GM18508 (cell line): Measurements from ENCODE around the gene OLFM2.

Experiments used
- ATAC-seq: cut with Tn5 transposase; IDR thresholded peaks from one replicate; pipeline ENCODE4 v1.9.1; 2021; ENCODE audit warnings: moderate number of reproducible peaks; ENCODE audit not compliant: insufficient read depth, unreplicated experiment

Gene OLFM2

GRCh38 chr19:9912551-9913236, 23.6 kb downstream of the OLFM2 start:
- no peak for ATAC-seq

DNA sequence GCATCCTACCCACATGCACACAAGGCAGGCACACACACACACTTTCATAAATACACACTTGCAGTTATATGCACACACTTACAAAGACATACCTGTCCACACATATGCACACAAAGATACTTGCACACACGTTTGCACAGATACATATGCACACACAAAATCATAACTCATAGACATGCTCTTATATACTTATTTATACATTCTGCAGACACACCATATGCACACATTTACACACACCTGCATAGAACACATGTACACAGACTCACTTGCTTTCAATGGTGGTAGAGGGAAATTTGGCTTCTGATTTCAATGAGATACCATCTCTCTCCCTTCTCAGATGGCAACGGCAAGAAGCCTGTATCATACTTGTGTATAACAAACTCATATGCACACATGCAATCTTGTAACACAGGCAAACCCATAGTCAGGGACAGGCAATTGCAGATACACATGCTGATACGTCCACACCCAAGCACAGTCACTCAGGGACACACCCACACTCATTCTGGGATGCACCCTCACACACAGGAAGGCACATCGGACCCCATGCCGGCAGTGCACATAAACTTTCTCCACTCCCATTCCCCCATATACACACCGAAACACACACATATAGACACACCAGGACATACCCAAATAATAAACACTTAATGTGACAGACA, 24.7 kb downstream of the OLFM2 start:
- ATAC-seq: no peak

DNA sequence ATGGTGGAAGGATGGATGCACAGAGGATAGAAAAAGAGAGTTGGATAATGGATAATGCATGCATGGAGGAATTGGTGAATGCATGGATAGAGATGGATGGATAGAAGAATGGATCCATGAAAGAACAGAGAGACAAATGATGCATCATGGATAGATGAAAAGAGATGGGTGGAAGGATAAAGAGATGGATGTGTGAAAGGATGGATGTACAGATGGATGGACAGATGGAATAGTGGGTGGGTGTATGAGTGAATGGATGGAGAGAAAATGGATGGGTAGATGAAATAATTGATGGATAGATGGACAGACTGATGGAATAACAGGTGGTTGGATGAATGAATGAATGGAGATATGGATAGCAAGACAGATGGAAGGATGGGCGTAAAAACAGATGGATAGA, 25.7 kb downstream of the OLFM2 start:
- no peak for ATAC-seq

- ATAC-seq: no peak
Observed at GRCh38 chr19:9909251-9909650, 27.1 kb downstream of the OLFM2 start.

GRCh38 chr19:9906475-9907087, 29.7 kb downstream of the OLFM2 start:
- no peak for ATAC-seq

DNA sequence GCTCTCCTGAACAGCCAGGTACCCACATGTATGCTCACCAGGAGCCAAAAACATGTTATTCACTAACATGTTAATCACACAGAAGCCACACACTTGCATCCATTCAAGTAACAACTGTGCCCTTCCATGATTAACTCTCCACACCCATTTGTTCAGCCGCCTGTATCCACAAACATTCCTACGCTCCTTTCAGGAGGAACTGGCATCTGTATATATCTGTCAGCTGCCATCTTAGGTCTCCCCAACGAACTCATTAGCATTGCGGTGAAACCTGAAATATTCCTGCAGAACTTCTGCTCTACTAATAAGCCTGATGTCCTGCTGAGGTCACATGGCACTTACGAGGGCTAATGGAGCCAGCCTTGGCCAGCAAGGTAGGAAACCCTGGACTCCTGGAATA, 33.0 kb downstream of the OLFM2 start:
- no peak for ATAC-seq

- ATAC-seq: no peak
Observed at GRCh38 chr19:9901642-9902041, 34.7 kb downstream of the OLFM2 start.

DNA sequence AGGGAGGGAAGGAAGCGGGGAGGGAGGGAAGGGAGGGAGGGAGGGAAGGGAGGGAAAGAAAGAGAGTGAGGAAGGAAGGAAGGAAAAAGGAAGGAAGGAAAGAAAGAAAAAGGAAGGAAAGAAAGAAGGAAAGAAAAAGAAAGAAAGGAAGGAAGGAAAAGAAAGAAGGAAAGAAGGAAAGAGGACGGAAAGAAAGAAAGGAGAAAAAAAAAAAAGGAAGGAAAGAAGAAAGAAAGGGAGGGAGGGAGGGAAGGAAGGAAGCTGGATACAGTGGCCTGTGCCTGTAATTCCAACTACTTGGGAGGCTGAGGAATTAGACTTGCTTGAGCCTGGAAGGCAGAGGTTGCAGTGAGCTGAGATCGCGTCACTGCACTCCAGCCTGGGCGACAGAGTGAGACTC, 35.3 kb downstream of the OLFM2 start:
- no peak for ATAC-seq

DNA sequence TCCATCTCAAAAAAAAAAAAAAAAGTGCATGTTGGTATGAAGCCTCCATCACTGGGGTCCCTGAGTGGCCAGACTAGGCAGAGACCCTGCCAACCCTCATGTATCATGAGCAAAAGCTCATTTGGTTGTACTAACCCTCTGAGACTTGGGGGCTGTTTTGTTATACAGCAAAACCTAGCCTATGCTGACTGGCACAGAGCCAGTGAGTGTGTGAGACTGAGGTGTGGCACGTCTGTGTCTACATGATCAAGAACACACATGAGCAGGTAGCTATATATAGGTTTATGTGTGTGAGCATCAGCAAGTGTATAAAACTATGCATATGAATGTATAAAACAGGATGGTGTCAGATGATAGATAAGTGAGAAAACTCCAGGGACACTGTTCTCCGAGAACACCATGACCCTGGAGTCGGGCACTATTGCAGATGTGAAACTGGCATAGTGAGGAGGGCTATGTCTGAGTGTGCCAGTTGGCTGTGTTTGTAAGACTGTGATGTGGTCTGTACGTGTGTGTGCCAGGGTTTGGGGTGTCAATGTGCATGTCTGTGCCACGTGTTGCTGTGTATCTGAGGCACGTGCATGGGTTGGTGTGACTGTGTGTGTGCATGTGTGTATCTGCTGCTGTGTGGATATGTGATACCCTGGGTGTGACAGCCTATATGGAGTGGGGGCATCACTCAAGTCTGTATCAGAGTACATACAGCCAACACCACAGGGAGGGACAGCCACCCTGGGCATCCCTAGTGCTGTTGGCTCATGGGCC, 44.5 kb downstream of the OLFM2 start:
- no peak for ATAC-seq

DNA sequence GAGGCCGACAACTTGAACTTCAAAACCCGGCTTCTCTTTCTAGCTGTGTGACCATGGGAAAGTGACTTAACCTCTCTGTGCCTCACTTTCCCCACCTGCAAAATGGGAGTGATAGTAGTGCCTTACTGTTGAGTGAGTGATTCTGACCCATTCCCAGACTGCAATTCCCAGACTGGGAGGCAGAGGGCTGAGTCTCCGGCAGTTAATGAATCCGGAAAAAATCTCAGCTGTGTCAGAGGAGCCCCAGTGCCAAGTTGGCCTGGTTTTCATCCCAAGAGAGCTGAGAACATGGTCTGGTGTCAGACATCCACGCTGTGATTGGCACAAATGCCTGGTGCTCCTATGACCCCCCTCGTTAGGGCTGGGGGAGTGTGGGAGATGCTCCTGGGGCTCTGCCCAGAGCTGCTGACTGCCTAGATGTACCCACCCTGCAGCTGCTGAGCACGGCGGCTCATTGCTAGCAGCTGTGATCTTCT, 51.2 kb downstream of the OLFM2 start:
- ATAC-seq: no peak

GRCh38 chr19:9883764-9884163, 52.6 kb downstream of the OLFM2 start:
- ATAC-seq: no peak

- ATAC-seq: no peak
Observed at GRCh38 chr19:9883231-9883758, 53.0 kb downstream of the OLFM2 start.

DNA sequence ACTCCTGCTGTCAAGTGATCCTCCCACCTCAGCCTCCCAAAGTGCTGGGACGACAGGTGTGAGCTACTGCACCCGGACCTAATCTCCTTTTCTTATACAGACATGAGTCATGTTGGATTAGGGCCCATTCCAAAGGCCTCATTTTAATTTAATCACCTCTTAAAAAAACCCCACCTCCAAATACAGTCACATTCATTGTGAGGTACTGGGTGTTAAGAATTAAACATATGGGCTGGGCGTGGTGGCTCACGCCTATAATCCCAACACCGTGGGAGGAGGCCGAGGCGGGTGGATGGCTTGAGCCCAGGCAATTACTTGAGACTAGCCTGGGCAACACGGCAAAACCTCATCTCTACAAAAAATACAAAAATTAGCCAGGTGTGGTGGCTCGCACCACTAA, 54.6 kb downstream of the OLFM2 start:
- ATAC-seq: no peak

- no peak for ATAC-seq
Observed at GRCh38 chr19:9878511-9879196, 57.7 kb downstream of the OLFM2 start.

GRCh38 chr19:9877780-9878510, 58.4 kb downstream of the OLFM2 start:
- no peak for ATAC-seq

DNA sequence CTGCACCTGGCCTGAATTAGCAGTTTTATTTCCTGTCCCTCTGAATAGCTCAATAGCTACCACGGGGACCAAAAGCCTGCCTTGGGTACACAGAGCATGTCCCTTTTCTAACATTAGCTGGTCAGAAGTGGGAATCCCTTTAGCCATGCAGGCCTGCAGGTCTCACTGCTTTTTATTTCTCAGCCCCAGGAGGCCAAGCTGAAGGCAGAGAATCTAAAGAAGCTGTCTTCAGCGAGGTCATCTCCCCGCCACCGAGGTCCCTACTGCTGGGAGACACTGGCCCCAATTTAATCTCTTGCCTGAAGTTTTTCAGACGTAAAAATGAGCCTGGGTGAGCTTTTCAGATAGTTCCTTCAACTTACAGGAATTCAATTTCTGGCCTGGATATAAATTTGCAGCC, 60.5 kb downstream of the OLFM2 start:
- ATAC-seq: no peak

- no peak for ATAC-seq
Observed at GRCh38 chr19:9875031-9875627, 61.2 kb downstream of the OLFM2 start.

DNA sequence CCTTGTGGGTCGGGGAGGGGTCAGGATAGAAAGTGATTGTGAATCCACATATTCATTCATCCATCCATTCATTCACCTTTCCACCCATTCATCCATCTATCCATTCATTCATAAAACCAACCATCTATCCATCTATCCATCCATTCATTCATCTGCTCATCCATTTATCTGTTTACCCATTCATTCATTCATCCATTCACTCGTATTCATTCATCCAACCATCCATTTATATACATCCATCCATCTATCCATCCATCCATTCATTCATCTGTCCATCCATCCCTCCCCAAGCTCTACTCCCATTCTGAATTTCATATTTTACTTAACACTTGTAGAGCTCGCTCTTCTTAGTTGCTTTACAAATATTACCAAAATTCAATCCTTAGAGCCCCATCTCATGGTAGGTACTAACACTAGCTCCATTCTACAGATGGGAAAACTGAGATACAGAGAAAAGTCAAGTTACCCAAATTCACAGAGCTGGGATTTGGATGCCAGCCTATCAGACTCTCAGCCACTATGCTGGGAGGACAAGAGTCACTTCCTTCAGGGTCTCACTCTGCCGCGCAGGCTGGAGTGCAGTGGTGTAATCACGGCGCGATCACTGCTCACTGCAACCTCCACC, 63.6 kb downstream of the OLFM2 start:
- no peak for ATAC-seq
